Psoas muscle (tissue), 8 donors: ENCODE data around the gene OSBPL8. TPM values are rescaled to one million over a fixed set of nuclear protein-coding genes. Genes with fewer than 3 reads are reported as not detected.

Experiments
- ATAC-seq, 4 donors: fragments of 200-7000 bp; cut with Tn5 transposase; one replicate each; pipeline ENCODE4 v1.9.1; 2020; ENCODE audit warnings: moderate library complexity in 3 of 4, mild to moderate bottlenecking in 2 of 4
- DNase-seq, 2 donors: peaks; one replicate each; pipeline ENCODE4 v3.0.0-alpha.2; 2020
- H3K27ac ChIP-seq: fragments of 200-600 bp; one replicate; pipeline ENCODE4 v1.8.0; 2022
- H3K27me3 ChIP-seq, 3 donors: fragments of 200-600 bp in 1 of 3; one replicate each; pipeline versions ENCODE4 v1.6.1 to v1.8.0; 2013 to 2022; ENCODE audit warnings: low read length in 2 of 3, mild to moderate bottlenecking in 2 of 3, moderate library complexity in 1 of 3; ENCODE audit not compliant: insufficient read depth in 3 of 3
- H3K36me3 ChIP-seq, 2 donors: fragments of 200-600 bp in 1 of 2; one replicate each; pipeline versions ENCODE4 v1.6.1 to v1.8.0; 2013 to 2022; ENCODE audit warnings: low read depth in 1 of 2, mild to moderate bottlenecking in 1 of 2, moderate library complexity in 1 of 2; ENCODE audit not compliant: insufficient read depth in 1 of 2
- H3K4me1 ChIP-seq: fragments of 200-600 bp; one replicate; pipeline ENCODE4 v1.8.0; 2022
- H3K4me3 ChIP-seq: fragments of 200-600 bp; one replicate; pipeline ENCODE4 v1.8.0; 2022; ENCODE audit warnings: mild to moderate bottlenecking
- H3K9me3 ChIP-seq: fragments of 200-600 bp; one replicate; pipeline ENCODE4 v1.8.0; 2022
- WGBS, 3 donors: extraction: QIAGEN DNeasy Blood & Tissue Kit; methylation state at CpG; one replicate each; pipeline versions ENCODE4 v1.1.6 to v1.1.7; 2013; 5-methylcytosine and 5-hydroxymethylcytosine counted together
- intact Hi-C, 2 donors: fragments of 100-400 bp; cut with DNase I; formaldehyde crosslinking; loops; one replicate each; pipeline versions ENCODE4 v1.11.0 to v1.14.2; 2022
- polyA plus RNA-seq, 3 donors: library from polyadenylated mRNA; stranded (reverse); fragments of 200-250 nt; gene quantifications; one replicate each; pipeline ENCODE4 v1.2.3, GENCODE V29; 2013
- total RNA-seq, 4 donors: library from RNA; stranded (reverse); fragmentation: NEBNext Ultra II Directional in 2 of 4; extraction: Animal tissue kit (Norgen Biotek cat#: 25700) in 2 of 4; gene quantifications; one replicate each; pipeline versions ENCODE4 v1.2.1 to v1.2.4, GENCODE V29; 2021 to 2023
- TF ChIP-seq, protein P1 (sequence below): fragments of 200-600 bp; IDR thresholded peaks from one replicate; pipeline ENCODE4 v1.8.0; 2022; ENCODE audit warnings: antibody characterized with exemption
- donor health status: healthy with polysubstance abuse.
- donor health status: DM: no; HTN: no; CAD: no; lungs with moderate emphysema.
- donor health status: Bipolar disorder and iron deficiency.
- donor health status: healthy.
- donor health status: DM: yes; HTN: yes; CAD: no.
- donor health status: DM: no; HTN: no; CAD: no.
- donor health status: DM: no; HTN: no; CAD: no.
- donor health status: DM: yes; HTN: yes; CAD: no.

The OSBPL8 gene
- total and polyA plus RNA-seq, 7 donors = 9.2 to 64.3 (median 39.5) TPM

DNA sequence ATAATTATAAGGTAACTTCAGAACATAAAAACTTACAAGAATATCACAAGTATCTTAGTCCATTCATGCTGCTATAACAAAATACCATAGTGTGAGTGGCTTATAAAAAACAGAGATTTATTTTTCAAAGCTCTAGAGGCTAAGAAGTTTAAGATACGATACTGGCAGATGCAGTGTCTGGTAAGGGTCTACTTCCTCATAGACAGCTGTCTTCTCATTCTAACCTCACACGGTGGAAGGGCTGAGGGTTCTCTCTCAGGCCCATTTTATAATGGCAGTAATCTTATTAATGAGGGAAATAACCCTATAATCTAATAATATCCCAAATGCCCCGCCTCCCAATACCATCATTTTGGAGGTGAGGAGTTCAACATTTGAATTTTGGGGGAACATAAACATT, 23.7 kb upstream of the OSBPL8 start:
- H3K4me1 ChIP-seq = peaks cover 5% of the 10 kb centered on the region
- H3K27me3 ChIP-seq = no peaks in the 10 kb centered on the region
- no peaks in the 10 kb centered on the region for H3K36me3 ChIP-seq
- no peak overlapping the region for H3K4me3 ChIP-seq
- 74 to 85% (median 79%) methylated on average over 3 of the region's 3 CpGs for WGBS, 3 donors
- intact Hi-C loops = loop anchor here in 1 of 2 donors (10.0 kb wide), 1 partner anchor 198 kb away; no protein-coding TSS in a partner anchor
- DNase-seq (no peak), ATAC-seq (no peak)
- TF ChIP-seq, protein P1, sequence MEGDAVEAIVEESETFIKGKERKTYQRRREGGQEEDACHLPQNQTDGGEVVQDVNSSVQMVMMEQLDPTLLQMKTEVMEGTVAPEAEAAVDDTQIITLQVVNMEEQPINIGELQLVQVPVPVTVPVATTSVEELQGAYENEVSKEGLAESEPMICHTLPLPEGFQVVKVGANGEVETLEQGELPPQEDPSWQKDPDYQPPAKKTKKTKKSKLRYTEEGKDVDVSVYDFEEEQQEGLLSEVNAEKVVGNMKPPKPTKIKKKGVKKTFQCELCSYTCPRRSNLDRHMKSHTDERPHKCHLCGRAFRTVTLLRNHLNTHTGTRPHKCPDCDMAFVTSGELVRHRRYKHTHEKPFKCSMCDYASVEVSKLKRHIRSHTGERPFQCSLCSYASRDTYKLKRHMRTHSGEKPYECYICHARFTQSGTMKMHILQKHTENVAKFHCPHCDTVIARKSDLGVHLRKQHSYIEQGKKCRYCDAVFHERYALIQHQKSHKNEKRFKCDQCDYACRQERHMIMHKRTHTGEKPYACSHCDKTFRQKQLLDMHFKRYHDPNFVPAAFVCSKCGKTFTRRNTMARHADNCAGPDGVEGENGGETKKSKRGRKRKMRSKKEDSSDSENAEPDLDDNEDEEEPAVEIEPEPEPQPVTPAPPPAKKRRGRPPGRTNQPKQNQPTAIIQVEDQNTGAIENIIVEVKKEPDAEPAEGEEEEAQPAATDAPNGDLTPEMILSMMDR = no peak
- no peak overlapping the region for H3K27ac ChIP-seq
- H3K9me3 ChIP-seq = no peaks in the 10 kb centered on the region

DNA sequence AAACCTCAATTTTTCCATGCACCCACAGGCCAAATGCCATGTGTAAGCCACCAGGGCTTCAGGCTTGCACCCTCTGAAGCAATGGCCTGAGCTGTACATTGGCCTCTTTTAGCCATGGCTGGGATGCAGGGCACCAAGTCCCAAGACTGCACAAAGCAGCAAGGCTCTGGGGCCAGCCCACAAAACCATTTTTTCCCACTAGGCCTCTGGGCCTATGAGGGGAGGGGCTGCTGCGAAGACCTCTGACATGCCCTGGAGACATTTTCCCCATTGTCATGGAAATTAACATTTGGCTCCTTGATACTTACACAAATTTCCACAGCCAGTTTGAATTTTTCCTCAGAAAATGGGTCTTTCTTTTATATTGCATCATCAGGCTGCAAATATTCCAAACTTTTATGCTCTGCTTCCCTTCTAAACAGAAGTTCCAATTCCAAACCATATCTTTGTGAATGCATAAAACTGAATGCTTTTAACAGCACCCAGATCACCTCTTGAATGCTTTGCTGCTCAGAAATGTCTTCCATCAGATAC, 14.3 kb upstream of the OSBPL8 start:
- Histone ChIP-seq H3K4me3 (no peak overlapping the region), H3K9me3 (no peaks in the 10 kb centered on the region), H3K4me1 (no peaks in the 10 kb centered on the region), H3K27ac (no peak overlapping the region), H3K27me3 (no peaks in the 10 kb centered on the region), H3K36me3 (no peaks in the 10 kb centered on the region)
- TF ChIP-seq, protein P1 = no peak
- intact Hi-C loops = no loop called here
- no peak for ATAC-seq
- no peak for DNase-seq
- 94 to 100% (median 95%) methylated on average over 1 of the region's 1 CpG for WGBS, 3 donors

DNA sequence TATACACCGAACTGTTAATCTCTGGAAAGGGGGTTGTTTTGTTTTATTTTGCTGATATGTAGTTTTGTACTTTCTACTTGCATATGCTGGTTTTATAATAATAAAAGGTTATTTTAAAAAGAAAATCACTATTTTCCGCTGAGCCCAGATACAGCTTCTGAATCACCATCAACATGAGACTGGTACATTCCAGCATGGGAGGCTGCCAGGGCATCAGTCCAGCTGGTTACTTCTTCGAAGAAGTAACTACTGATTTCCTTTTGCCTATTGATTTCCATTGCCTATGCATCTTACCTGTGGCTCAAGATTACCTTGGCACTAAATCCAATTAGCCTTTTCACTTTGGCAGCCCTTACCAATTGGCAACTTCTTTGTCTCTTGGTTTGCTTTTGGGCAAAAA, 11.7 kb upstream of the OSBPL8 start:
- TF ChIP-seq, protein P1 = no peak
- H3K4me1 ChIP-seq = no peaks in the 10 kb centered on the region
- ATAC-seq (no peak), DNase-seq (no peak)
- intact Hi-C loops = no loop called here
- no peaks in the 10 kb centered on the region for H3K27me3 ChIP-seq
- H3K9me3 ChIP-seq = no peaks in the 10 kb centered on the region
- no peak overlapping the region for H3K27ac ChIP-seq
- H3K4me3 ChIP-seq = no peak overlapping the region
- H3K36me3 ChIP-seq = no peaks in the 10 kb centered on the region
- 70 to 85% (median 70%) methylated on average over 3 of the region's 3 CpGs for WGBS, 3 donors

DNA sequence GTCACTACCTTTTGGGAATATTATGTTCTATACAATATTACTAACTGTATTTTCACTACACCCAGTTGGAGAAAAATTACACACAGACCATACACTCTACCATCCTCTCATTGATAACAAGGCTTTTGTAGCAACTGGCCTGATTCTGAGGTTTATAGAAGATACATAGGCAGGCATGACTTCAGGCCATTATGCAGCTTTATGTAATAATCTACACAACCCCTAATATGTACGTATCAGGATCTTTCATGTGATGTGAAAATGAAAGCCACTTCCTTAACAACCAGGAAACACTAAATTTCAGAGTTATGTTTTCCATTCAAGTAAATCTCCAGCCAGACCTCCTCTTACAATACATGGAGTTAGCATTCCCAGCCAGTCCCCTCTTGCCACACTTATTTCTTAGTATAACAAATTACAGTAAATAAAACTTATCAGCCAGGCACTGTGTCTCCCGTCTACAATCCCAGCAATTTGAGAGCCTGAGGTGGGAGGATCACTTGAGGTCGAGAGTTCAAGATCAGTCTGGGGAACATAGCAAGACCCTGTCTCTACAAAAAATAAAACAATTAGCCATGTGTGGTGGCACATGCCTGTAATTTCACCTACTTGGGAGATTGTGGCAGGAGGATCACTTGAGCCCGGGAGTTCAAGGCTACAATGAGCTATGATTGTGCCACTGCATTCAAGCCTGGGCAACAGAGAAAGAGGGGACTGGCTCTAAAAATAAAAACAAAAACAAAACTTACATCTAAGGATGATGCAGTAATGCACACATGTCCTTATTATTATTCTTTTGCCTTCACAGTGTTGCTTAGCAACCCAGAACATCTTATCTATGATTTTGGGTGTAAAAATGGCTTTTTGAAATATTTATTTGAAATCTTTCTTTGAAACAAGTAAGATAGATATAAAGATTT, 10.4 kb upstream of the OSBPL8 start:
- no peaks in the 10 kb centered on the region for H3K36me3 ChIP-seq
- no peaks in the 10 kb centered on the region for H3K9me3 ChIP-seq
- DNase-seq = no peak
- intact Hi-C loops = loop anchor here in 1 of 2 donors (10.0 kb wide), 1 partner anchor 485 kb away; the partner anchor contains the start of gene NAP1L1
- ATAC-seq = no peak
- no peaks in the 10 kb centered on the region for H3K4me1 ChIP-seq
- H3K4me3 ChIP-seq = no peak overlapping the region
- H3K27ac ChIP-seq = no peak overlapping the region
- H3K27me3 ChIP-seq = no peaks in the 10 kb centered on the region
- TF ChIP-seq, protein P1 = no peak
- WGBS, 3 donors = 51 to 58% (median 53%) methylated on average over 4 of the region's 4 CpGs
